Progenitor cell of endocrine pancreas (in vitro differentiated cells): ENCODE data around the gene VIPR2. TPM values are rescaled to one million over a fixed set of nuclear protein-coding genes. Genes with fewer than 3 reads are reported as not detected.
"Not testable (repeated sequence)": the region's sequence is repeated elsewhere in the genome, so short reads cannot be mapped to it uniquely, and the experiment has no call there.

Experiments
- DNase-seq: peaks from one replicate; pipeline ENCODE4 v3.0.0; 2021; ENCODE audit warnings: low spot score; ENCODE audit not compliant: unreplicated experiment
- H3K27ac Mint-ChIP-seq: 2 replicates; pipeline ENCODE4 v1.8.0; 2021; ENCODE audit warnings: mild to moderate bottlenecking, moderate library complexity, mixed read lengths
- H3K27me3 Mint-ChIP-seq: 2 replicates; pipeline ENCODE4 v1.8.0; 2021; ENCODE audit warnings: mixed read lengths
- H3K36me3 Mint-ChIP-seq: 2 replicates; pipeline ENCODE4 v1.8.0; 2022; ENCODE audit warnings: mixed read lengths; ENCODE audit not compliant: insufficient read depth
- H3K4me1 Mint-ChIP-seq: 2 replicates; pipeline ENCODE4 v1.8.0; 2021; ENCODE audit warnings: low read depth, mixed read lengths
- H3K4me3 Mint-ChIP-seq: 2 replicates; pipeline ENCODE4 v1.8.0; 2021; ENCODE audit warnings: low read depth, mild to moderate bottlenecking, moderate library complexity, mixed read lengths
- H3K9me3 Mint-ChIP-seq: 2 replicates; pipeline ENCODE4 v1.8.0; 2021; ENCODE audit warnings: low read depth, mixed read lengths
- CTCF ChIP-seq: fragments of 200-600 bp; sonication (generic); IDR thresholded peaks from one replicate; pipeline ENCODE4 v1.5.0; 2021; ENCODE audit warnings: antibody characterized with exemption, mild to moderate bottlenecking; ENCODE audit not compliant: unreplicated experiment
- total RNA-seq: library from RNA; stranded (reverse); gene quantifications from 2 replicates; pipeline ENCODE4 v1.2.1, GENCODE V29; 2021

VIPR2 gene
- total RNA-seq, 1 donor from 2014 or later = 0.36 TPM

- no peak for TF ChIP-seq CTCF
- peaks cover 46% of the 10 kb centered on the region for H3K27me3 Mint-ChIP-seq
- no peaks in the 10 kb centered on the region for H3K9me3 Mint-ChIP-seq
- H3K4me1 Mint-ChIP-seq = peaks cover 5% of the 10 kb centered on the region
- H3K36me3 Mint-ChIP-seq = no peaks in the 10 kb centered on the region
- no peak for DNase-seq
- no peak overlapping the region for H3K4me3 Mint-ChIP-seq
- no peak overlapping the region for H3K27ac Mint-ChIP-seq
These were observed 18.8 kb downstream of the VIPR2 start for GRCh38 chr7:159125955-159126270.

- no peak for TF ChIP-seq CTCF
- Mint-ChIP-seq H3K4me3 (no peak overlapping the region), H3K4me1 (no peaks in the 10 kb centered on the region), H3K36me3 (no peaks in the 10 kb centered on the region), H3K27me3 (peaks cover 42% of the 10 kb centered on the region), H3K9me3 (no peaks in the 10 kb centered on the region), H3K27ac (no peak overlapping the region)
- DNase-seq = no peak
These were observed 19.3 kb downstream of the VIPR2 start for GRCh38 chr7:159125104-159125954.

- H3K36me3 Mint-ChIP-seq, H3K4me3 Mint-ChIP-seq, H3K27ac Mint-ChIP-seq, DNase-seq, H3K4me1 Mint-ChIP-seq, H3K9me3 Mint-ChIP-seq: not testable (repeated sequence)
- peaks cover 37% of the 10 kb centered on the region for H3K27me3 Mint-ChIP-seq
These were observed 20.9 kb downstream of the VIPR2 start for GRCh38 chr7:159123793-159124192.

- not testable (repeated sequence) for H3K27ac Mint-ChIP-seq
These were observed 21.4 kb downstream of the VIPR2 start for GRCh38 chr7:159123294-159123693.

GRCh38 chr7:159122276-159122675 lies 22.4 kb downstream of the VIPR2 start:
- TF ChIP-seq CTCF = no peak
- Mint-ChIP-seq H3K9me3 (no peaks in the 10 kb centered on the region), H3K27ac (no peak overlapping the region), H3K4me3 (no peak overlapping the region), H3K36me3 (no peaks in the 10 kb centered on the region), H3K27me3 (peaks cover 35% of the 10 kb centered on the region), H3K4me1 (no peaks in the 10 kb centered on the region)
- no peak for DNase-seq

More at GRCh38 chr7:159123294-159123693, 21.4 kb downstream of the VIPR2 start:
- peaks cover 34% of the 10 kb centered on the region for H3K27me3 Mint-ChIP-seq
- H3K4me3 Mint-ChIP-seq, H3K36me3 Mint-ChIP-seq, H3K9me3 Mint-ChIP-seq, H3K4me1 Mint-ChIP-seq, DNase-seq: not testable (repeated sequence)

- Mint-ChIP-seq H3K4me3 (no peak overlapping the region), H3K27me3 (peaks cover 35% of the 10 kb centered on the region), H3K4me1 (no peaks in the 10 kb centered on the region), H3K36me3 (no peaks in the 10 kb centered on the region), H3K9me3 (no peaks in the 10 kb centered on the region), H3K27ac (no peak overlapping the region)
- DNase-seq = no peak
- no peak for TF ChIP-seq CTCF
These were observed 23.2 kb downstream of the VIPR2 start for GRCh38 chr7:159121476-159121875.
